A549 (cell line): ENCODE data around the gene PAK1. TPM values are rescaled to one million over a fixed set of nuclear protein-coding genes. Genes with fewer than 3 reads are reported as not detected.

Experiments
- ATAC-seq, 2 experiments: fragments of 200-7000 bp in 1 of 2; fragments of >200 bp in 1 of 2; cut with Nextera tagmentation in 1 of 2; cut with Tn5 transposase in 1 of 2; 3 replicates each; pipeline versions ENCODE4 v1.8.0 to v1.9.1; 2018 to 2020; ENCODE audit warnings: mild to moderate bottlenecking in 1 of 2, moderate library complexity in 1 of 2
- CTCF ChIA-PET: fragments of 300-600 bp; sonication (Branson Sonifier 250); formaldehyde crosslinking; extraction: SDS; loops from one replicate; lab custom pipeline; 2021; ENCODE audit warnings: antibody characterized with exemption, inconsistent platforms; lab: Yijun Ruan, JAX
- POLR2A ChIA-PET: fragments of 350-600 bp; formaldehyde crosslinking; extraction: SDS; loops from one replicate; lab custom pipeline; 2021; ENCODE audit warnings: antibody characterized with exemption, inconsistent platforms; lab: Yijun Ruan, JAX
- DNase-seq, 2 experiments: peaks; one replicate each; pipeline versions ENCODE4 v3.0.0 to v3.0.0-alpha.2; 2011 to 2016; ENCODE audit warnings: low read depth in 1 of 2, low spot score in 1 of 2
- FAIRE-seq: peaks from 2 replicates; lab custom pipeline; 2011; peaks lifted over from hg19 to GRCh38; lab: Jason Lieb, UNC
- H3K27ac ChIP-seq, 2 experiments: fragments of >200 bp; sonication (Bioruptor Twin); formaldehyde crosslinking; 3 replicates each; pipeline ENCODE4 v1.5.1; 2016 to 2017
- H3K4me1 ChIP-seq: fragments of >200 bp; sonication (Bioruptor Twin); formaldehyde crosslinking; 3 replicates; pipeline ENCODE4 v1.6.1; 2016
- H3K4me2 ChIP-seq: fragments of >200 bp; sonication (Bioruptor Twin); formaldehyde crosslinking; 3 replicates; pipeline ENCODE4 v1.6.1; 2016
- H3K4me3 ChIP-seq: fragments of >200 bp; sonication (Bioruptor Twin); formaldehyde crosslinking; 3 replicates; pipeline ENCODE4 v1.5.1; 2016
- H3K9me3 ChIP-seq: fragments of >200 bp; sonication (Bioruptor Twin); formaldehyde crosslinking; 3 replicates; pipeline ENCODE4 v1.6.1; 2016
- CEBPB ChIP-seq, 2 experiments: fragments of >200 bp in 1 of 2; sonication (Bioruptor Twin) in 1 of 2; formaldehyde crosslinking in 1 of 2; IDR thresholded peaks; 2 replicates each; pipeline ENCODE4 v1.6.1; 2012 to 2016
- CHD2 ChIP-seq: fragments of 150-350 bp; IDR thresholded peaks from 2 replicates; pipeline ENCODE4 v1.6.1; 2014; ENCODE audit warnings: low read length; ENCODE audit not compliant: partially characterized antibody
- EHF ChIP-seq: fragments of 250-450 bp; sonication (Bioruptor Pico); IDR thresholded peaks from 2 replicates; pipeline ENCODE4 v1.5.0; 2020; ENCODE audit warnings: mild to moderate bottlenecking
- EHMT2 ChIP-seq: fragments of 200-600 bp; sonication (generic); IDR thresholded peaks from 2 replicates; pipeline ENCODE4 v1.6.1; 2016; ENCODE audit warnings: antibody characterized with exemption, low read depth, mild to moderate bottlenecking, moderate library complexity
- EP300 ChIP-seq, 2 experiments: fragments of >200 bp; sonication (Bioruptor Twin); formaldehyde crosslinking; IDR thresholded peaks; 2 replicates in 1 of 2; 3 replicates in 1 of 2; pipeline ENCODE4 v1.6.1; 2016 to 2017
- ESRRA ChIP-seq: fragments of 150-350 bp; IDR thresholded peaks from 2 replicates; pipeline ENCODE4 v1.6.1; 2014; ENCODE audit warnings: mild to moderate bottlenecking, low read length, borderline replicate concordance
- FOSL2 ChIP-seq, 2 experiments: fragments of 450-650 bp in 1 of 2; fragments of >200 bp in 1 of 2; sonication (Bioruptor Twin) in 1 of 2; formaldehyde crosslinking; IDR thresholded peaks; 2 replicates each; pipeline versions ENCODE4 v1.5.0 to v1.6.1; 2016 to 2020; ENCODE audit warnings: mild to moderate bottlenecking in 1 of 2, moderate library complexity in 1 of 2
- GATA3 ChIP-seq: IDR thresholded peaks from 2 replicates; pipeline ENCODE4 v1.6.1; 2012; ENCODE audit warnings: borderline replicate concordance
- KDM5A ChIP-seq: fragments of 200-600 bp; sonication (generic); IDR thresholded peaks from 2 replicates; pipeline ENCODE4 v1.6.1; 2016; ENCODE audit warnings: antibody characterized with exemption, mild to moderate bottlenecking
- MAFK ChIP-seq: fragments of 450-650 bp; IDR thresholded peaks from 2 replicates; pipeline ENCODE4 v1.6.1; 2014; ENCODE audit not compliant: partially characterized antibody
- MYC ChIP-seq: IDR thresholded peaks from 2 replicates; pipeline ENCODE4 v1.6.1; 2012; ENCODE audit warnings: mild to moderate bottlenecking, inconsistent platforms, low read length, improper control_type of control experiment, borderline replicate concordance
- NFE2L2 ChIP-seq: fragments of 150-350 bp; conservative IDR thresholded peaks from 2 replicates; pipeline ENCODE4 v1.6.1; 2014; ENCODE audit warnings: low read length
- NR3C1 ChIP-seq: fragments of >200 bp; sonication (Bioruptor Twin); formaldehyde crosslinking; IDR thresholded peaks from 3 replicates; pipeline ENCODE4 v1.6.1; 2017
- RAD21 ChIP-seq, 2 experiments: fragments of >200 bp in 1 of 2; sonication (Bioruptor Twin) in 1 of 2; formaldehyde crosslinking in 1 of 2; IDR thresholded peaks in 1 of 2; conservative IDR thresholded peaks in 1 of 2; 2 replicates in 1 of 2; 3 replicates in 1 of 2; pipeline ENCODE4 v1.6.1; 2012 to 2018; ENCODE audit warnings: inconsistent platforms in 1 of 2
- RNF2 ChIP-seq: fragments of 200-600 bp; sonication (generic); IDR thresholded peaks from 2 replicates; pipeline ENCODE4 v1.6.1; 2016; ENCODE audit warnings: low read depth, mild to moderate bottlenecking, antibody characterized with exemption, moderate library complexity, borderline replicate concordance
- WGBS: methylation state at CpG from one replicate; pipeline ENCODE4 v1.1.6; 2017; ENCODE audit errors: missing lambda C conversion rate; 5-methylcytosine and 5-hydroxymethylcytosine counted together
- polyA plus RNA-seq, 4 experiments: library from polyadenylated mRNA; depleted of rRNA in 3 of 4; stranded (reverse); fragments of >200 nt; fragmentation: RNase III in 1 of 4; extraction: RNeasy Plus Mini Kit Qiagen cat#74134 plus additional on column Dnase treatment in 1 of 4; gene quantifications; 2 replicates in 3 of 4; 3 replicates in 1 of 4; pipeline ENCODE4 v1.2.3, GENCODE V29; 2011 to 2017
- TF ChIP-seq, protein P1 (sequence below): IDR thresholded peaks from 2 replicates; pipeline ENCODE4 v1.6.1; 2012
- TF ChIP-seq, protein P2 (sequence below): fragments of 150-350 bp; IDR thresholded peaks from 2 replicates; pipeline ENCODE4 v1.6.1; 2014; ENCODE audit warnings: low read depth, mild to moderate bottlenecking, low read length
- TF ChIP-seq, protein P3 (sequence below): fragments of 200-600 bp; sonication (generic); IDR thresholded peaks from 2 replicates; pipeline ENCODE4 v1.6.1; 2016; ENCODE audit warnings: antibody characterized with exemption, mild to moderate bottlenecking, moderate library complexity

The PAK1 gene
- polyA plus RNA-seq, 2 of the 4 experiments (the other 2 are of a cell fraction) = 20.6 to 60.7 TPM

DNA sequence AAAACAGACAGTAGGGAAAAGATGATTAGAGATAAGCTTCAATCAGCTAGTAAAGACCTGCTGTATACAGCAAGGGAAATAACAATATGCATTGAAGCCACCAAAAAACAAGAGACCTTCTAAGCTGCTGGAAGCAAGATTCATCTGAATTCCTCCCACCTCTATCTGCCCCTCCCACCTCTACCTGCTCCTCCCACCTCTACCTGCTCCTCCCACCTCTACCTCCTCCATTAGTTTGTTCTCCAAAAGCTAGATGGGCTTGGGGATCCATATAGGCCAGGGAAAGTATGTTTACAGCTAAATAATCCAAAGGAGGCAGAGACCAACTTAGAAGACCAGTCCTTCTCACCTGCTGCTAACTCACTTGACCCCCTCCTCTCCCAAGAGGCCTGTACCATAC is 33.2 kb downstream of the PAK1 start (continued):
- TF ChIP-seq, protein P1, sequence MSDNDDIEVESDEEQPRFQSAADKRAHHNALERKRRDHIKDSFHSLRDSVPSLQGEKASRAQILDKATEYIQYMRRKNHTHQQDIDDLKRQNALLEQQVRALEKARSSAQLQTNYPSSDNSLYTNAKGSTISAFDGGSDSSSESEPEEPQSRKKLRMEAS = no peak

DNA sequence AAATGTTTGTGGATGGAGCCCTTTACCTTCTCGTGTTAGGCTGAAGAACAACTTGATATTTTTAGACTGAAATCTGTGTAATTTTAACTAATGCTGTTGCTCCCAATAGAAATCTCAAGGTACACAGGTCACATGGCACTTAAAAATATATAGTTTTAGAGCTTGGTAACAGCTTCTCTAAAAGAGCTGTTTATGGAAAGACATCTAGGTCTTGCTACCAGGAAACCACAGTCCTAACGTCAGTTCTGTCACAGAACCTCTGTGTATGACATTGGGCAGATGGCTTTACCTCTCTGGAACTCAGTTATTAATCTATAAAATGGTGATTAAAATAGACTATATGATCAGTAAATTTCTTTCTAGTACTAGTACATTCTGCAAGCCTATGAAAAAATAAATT is 35.4 kb downstream of the PAK1 start:
- Histone ChIP-seq H3K27ac (no peak overlapping the region), H3K4me3 (no peak overlapping the region), H3K9me3 (no peaks in the 10 kb centered on the region), H3K4me2 (no peak overlapping the region), H3K4me1 (no peaks in the 10 kb centered on the region)
- DNase-seq (no peak), FAIRE-seq (no peak), ATAC-seq (no peak)
- ChIA-PET POLR2A (no interaction called here), CTCF (no interaction called here)
- no peak for TF ChIP-seq ESRRA
- 57% methylated on average over 2 of the region's 2 CpGs for WGBS

DNA sequence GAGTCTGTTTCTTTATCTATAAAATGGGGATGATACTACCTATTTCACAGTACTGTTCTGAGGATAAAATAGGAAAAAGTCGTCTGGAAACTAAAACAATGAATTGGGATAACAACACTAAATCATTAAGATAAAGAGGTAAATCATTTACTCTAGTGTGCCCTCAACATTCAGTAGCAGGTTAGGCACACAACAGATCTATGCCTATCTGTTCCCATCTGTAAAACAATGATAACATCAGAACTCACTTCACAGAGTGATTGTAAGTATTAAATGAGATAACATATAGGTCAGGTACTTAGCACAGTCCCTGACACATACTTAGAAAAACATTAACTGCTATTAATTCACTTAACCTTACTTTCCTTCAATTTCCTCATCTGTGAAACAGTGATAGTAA is 36.9 kb downstream of the PAK1 start:
- no peaks in the 10 kb centered on the region for H3K4me1 ChIP-seq
- ChIA-PET POLR2A (no interaction called here), CTCF (interaction anchor here (1.0 kb wide), 1 partner anchor 67 kb away, joined by 3 read pairs; no protein-coding TSS in a partner anchor)
- H3K9me3 ChIP-seq = no peaks in the 10 kb centered on the region
- H3K27ac ChIP-seq = no peak overlapping the region
- DNase-seq (no peak), ATAC-seq (no peak), FAIRE-seq (no peak)
- TF ChIP-seq, protein P2, sequence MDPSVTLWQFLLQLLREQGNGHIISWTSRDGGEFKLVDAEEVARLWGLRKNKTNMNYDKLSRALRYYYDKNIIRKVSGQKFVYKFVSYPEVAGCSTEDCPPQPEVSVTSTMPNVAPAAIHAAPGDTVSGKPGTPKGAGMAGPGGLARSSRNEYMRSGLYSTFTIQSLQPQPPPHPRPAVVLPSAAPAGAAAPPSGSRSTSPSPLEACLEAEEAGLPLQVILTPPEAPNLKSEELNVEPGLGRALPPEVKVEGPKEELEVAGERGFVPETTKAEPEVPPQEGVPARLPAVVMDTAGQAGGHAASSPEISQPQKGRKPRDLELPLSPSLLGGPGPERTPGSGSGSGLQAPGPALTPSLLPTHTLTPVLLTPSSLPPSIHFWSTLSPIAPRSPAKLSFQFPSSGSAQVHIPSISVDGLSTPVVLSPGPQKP = no peak
- TF ChIP-seq CEBPB (IDR thresholded peaks at IDR 0.05) (no peak), NR3C1 (no peak), RAD21 (conservative IDR thresholded peaks at IDR 0.05 in 1 of 2, IDR thresholded peaks at IDR 0.05 in 1 of 2) (no peak), RNF2 (no peak), MYC (no peak), CHD2 (no peak), EHMT2 (no peak), EP300 (IDR thresholded peaks at IDR 0.05) (no peak), GATA3 (no peak), FOSL2 (IDR thresholded peaks at IDR 0.05) (no peak), FOSL2 (CRISPR knock-in tag; IDR thresholded peaks at IDR 0.05) (no peak), EHF (CRISPR knock-in tag) (no peak), KDM5A (no peak), NFE2L2 (no peak), MAFK (no peak)
- TF ChIP-seq, protein P3, sequence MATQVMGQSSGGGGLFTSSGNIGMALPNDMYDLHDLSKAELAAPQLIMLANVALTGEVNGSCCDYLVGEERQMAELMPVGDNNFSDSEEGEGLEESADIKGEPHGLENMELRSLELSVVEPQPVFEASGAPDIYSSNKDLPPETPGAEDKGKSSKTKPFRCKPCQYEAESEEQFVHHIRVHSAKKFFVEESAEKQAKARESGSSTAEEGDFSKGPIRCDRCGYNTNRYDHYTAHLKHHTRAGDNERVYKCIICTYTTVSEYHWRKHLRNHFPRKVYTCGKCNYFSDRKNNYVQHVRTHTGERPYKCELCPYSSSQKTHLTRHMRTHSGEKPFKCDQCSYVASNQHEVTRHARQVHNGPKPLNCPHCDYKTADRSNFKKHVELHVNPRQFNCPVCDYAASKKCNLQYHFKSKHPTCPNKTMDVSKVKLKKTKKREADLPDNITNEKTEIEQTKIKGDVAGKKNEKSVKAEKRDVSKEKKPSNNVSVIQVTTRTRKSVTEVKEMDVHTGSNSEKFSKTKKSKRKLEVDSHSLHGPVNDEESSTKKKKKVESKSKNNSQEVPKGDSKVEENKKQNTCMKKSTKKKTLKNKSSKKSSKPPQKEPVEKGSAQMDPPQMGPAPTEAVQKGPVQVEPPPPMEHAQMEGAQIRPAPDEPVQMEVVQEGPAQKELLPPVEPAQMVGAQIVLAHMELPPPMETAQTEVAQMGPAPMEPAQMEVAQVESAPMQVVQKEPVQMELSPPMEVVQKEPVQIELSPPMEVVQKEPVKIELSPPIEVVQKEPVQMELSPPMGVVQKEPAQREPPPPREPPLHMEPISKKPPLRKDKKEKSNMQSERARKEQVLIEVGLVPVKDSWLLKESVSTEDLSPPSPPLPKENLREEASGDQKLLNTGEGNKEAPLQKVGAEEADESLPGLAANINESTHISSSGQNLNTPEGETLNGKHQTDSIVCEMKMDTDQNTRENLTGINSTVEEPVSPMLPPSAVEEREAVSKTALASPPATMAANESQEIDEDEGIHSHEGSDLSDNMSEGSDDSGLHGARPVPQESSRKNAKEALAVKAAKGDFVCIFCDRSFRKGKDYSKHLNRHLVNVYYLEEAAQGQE = no peak
- TF ChIP-seq, protein P1 = no peak
- no peak overlapping the region for H3K4me3 ChIP-seq
- no peak overlapping the region for H3K4me2 ChIP-seq
- WGBS = 2% methylated on average over 1 of the region's 1 CpG
